ENCODE results near the gene FAM53A.

Gene FAM53A

GRCh38 chr4:1726146-1726934 is 42.2 kb upstream of the FAM53A start:
- DNase-seq (ENCODE audit: extremely low read depth, low read depth), result peak; percentile 48
- TF ChIP-seq CTCF (IDR thresholded peaks at IDR 0.05; ENCODE audit: low read depth, low read length), result peak; percentile 98

- no peak for DNase-seq (ENCODE audit: extremely low read depth, low read depth)
- TF ChIP-seq CTCF (IDR thresholded peaks at IDR 0.05; ENCODE audit: low read depth, low read length), result no peak
These were observed 41.4 kb upstream of the FAM53A start for GRCh38 chr4:1725521-1725920.

GRCh38 chr4:1723131-1723801 is 39.2 kb upstream of the FAM53A start:
- no peak for DNase-seq (ENCODE audit: extremely low read depth, low read depth)
- TF ChIP-seq CTCF (IDR thresholded peaks at IDR 0.05; ENCODE audit: low read depth, low read length), result no peak

- TF ChIP-seq CTCF (IDR thresholded peaks at IDR 0.05; ENCODE audit: low read depth, low read length), result no peak
- DNase-seq (ENCODE audit: extremely low read depth, low read depth), result no peak
These were observed 38.5 kb upstream of the FAM53A start for GRCh38 chr4:1722551-1723118.

- no peak for DNase-seq (ENCODE audit: extremely low read depth, low read depth)
- no peak for TF ChIP-seq CTCF (IDR thresholded peaks at IDR 0.05; ENCODE audit: low read depth, low read length)
These were observed 37.8 kb upstream of the FAM53A start for GRCh38 chr4:1721666-1722550.

- no peak for TF ChIP-seq CTCF (IDR thresholded peaks at IDR 0.05; ENCODE audit: low read depth, low read length)
- peak; percentile 66 for DNase-seq (ENCODE audit: extremely low read depth, low read depth)
These were observed 37.0 kb upstream of the FAM53A start, which contains the start of the genes TACC3 and TMEM129 for GRCh38 chr4:1721003-1721665. TSS of gene TACC3 (plus strand) at chr4:1721521. CDS start at chr4:1723422, 1,901 bp downstream. TSS of gene TMEM129 (minus strand) at chr4:1721323. CDS start at chr4:1720837, 486 bp downstream.
